Ishikawa (cell line): ENCODE data around the gene ULK4.

Experiments used
- EP300 ChIP-seq: IDR thresholded peaks from 2 replicates; pipeline ENCODE4 v1.6.1; 2012; ENCODE audit warnings: borderline replicate concordance
- TAF1 ChIP-seq: IDR thresholded peaks from 2 replicates; pipeline ENCODE4 v1.6.1; 2012; ENCODE audit warnings: low read depth, mild to moderate bottlenecking
- YY1 ChIP-seq: IDR thresholded peaks from 2 replicates; pipeline ENCODE4 v1.6.1; 2012; ENCODE audit warnings: low read depth
- TF ChIP-seq, protein P1 (sequence below): IDR thresholded peaks from 2 replicates; pipeline ENCODE4 v1.6.1; 2012

DNA sequence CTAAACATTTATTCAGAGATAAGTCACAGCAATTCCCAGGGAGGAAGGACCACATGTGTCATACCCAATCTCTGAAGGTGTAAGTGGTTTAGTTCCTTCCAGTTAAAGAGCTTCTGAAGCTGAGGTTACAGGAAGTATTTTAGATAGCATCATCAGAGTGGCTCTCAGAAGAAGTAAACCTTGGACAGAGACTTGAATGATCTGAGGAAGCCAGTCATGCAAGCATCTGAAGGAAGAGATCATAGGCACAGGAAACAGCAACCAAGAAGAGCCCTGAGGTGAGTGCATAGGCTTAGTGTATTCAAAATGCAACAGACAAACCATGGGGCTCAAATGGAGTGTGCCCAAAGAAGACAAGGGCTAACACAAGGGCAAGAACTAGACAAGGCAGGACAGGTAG lies 210.3 kb downstream of the ULK4 start:
- TF ChIP-seq EP300 (no peak), YY1 (no peak), TAF1 (no peak)
- TF ChIP-seq, protein P1, sequence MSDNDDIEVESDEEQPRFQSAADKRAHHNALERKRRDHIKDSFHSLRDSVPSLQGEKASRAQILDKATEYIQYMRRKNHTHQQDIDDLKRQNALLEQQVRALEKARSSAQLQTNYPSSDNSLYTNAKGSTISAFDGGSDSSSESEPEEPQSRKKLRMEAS = no peak
